Duodenal mucosa (tissue), 2 donors: Measurements from ENCODE around the gene ICA1.
"Not testable (repeated sequence)": the region's sequence is repeated elsewhere in the genome, so short reads cannot be mapped to it uniquely, and the experiment has no call there.

ENCODE experiments used
- H3K27ac ChIP-seq: one replicate; pipeline ENCODE4 v1.7.0; 2013; ENCODE audit warnings: low read depth, low read length
- H3K27me3 ChIP-seq, 2 donors: one replicate each; pipeline ENCODE4 v1.7.0; 2013; ENCODE audit warnings: low read length in 2 of 2, control low read depth in 1 of 2; ENCODE audit not compliant: insufficient read depth in 2 of 2, control insufficient read depth in 1 of 2
- H3K36me3 ChIP-seq, 2 donors: one replicate each; pipeline ENCODE4 v1.7.0; 2013; ENCODE audit warnings: low read length in 2 of 2, control low read depth in 1 of 2; ENCODE audit not compliant: insufficient read depth in 2 of 2, control insufficient read depth in 1 of 2
- H3K4me1 ChIP-seq, 2 donors: one replicate each; pipeline ENCODE4 v1.7.0; 2013; ENCODE audit warnings: low read length in 2 of 2, control low read depth in 1 of 2; ENCODE audit not compliant: insufficient read depth in 2 of 2, control insufficient read depth in 1 of 2
- H3K4me3 ChIP-seq, 2 donors: one replicate each; pipeline ENCODE4 v1.7.0; 2013; ENCODE audit warnings: low read length in 2 of 2, low read depth in 1 of 2
- H3K9ac ChIP-seq, 2 donors: one replicate each; pipeline ENCODE4 v1.7.0; 2013; ENCODE audit warnings: low read length in 2 of 2, low read depth in 1 of 2
- H3K9me3 ChIP-seq, 2 donors: one replicate each; pipeline ENCODE4 v1.7.0; 2013; ENCODE audit warnings: low read length in 2 of 2, control low read depth in 1 of 2; ENCODE audit not compliant: control insufficient read depth in 1 of 2

ICA1 gene

GRCh38 chr7:8261711-8262695 is at the start of gene ICA1:
Gene ICA1, minus strand, starts transcription at chr7:8262167. Its CDS starts 26,241 bp downstream, at chr7:8235926.
- H3K9me3 ChIP-seq, result peaks cover 0 to 4% of the 10 kb centered on the region in 2 donors
- H3K4me1 ChIP-seq, result peaks cover 0 to 11% of the 10 kb centered on the region in 2 donors
- H3K27ac ChIP-seq, result peak within 1 kb of the TSS; percentile 80
- H3K9ac ChIP-seq, result peak within 1 kb of the TSS; percentile 75 to 89
- H3K4me3 ChIP-seq, result peak within 1 kb of the TSS; percentile 84 to 86
- no peaks in the 10 kb centered on the region for H3K27me3 ChIP-seq
- H3K36me3 ChIP-seq, result no peaks in the 10 kb centered on the region

- Histone ChIP-seq H3K4me3 (no peak overlapping the region), H3K4me1 (no peaks in the 10 kb centered on the region), H3K36me3 (no peaks in the 10 kb centered on the region), H3K27ac (no peak overlapping the region), H3K9me3 (peaks cover 0 to 3% of the 10 kb centered on the region in 2 donors), H3K27me3 (no peaks in the 10 kb centered on the region), H3K9ac (no peak overlapping the region)
Observed at GRCh38 chr7:8310876-8311275, 48.9 kb upstream of the ICA1 start.

GRCh38 chr7:8305625-8306388 is 43.8 kb upstream of the ICA1 start:
- no peaks in the 10 kb centered on the region for H3K4me1 ChIP-seq
- no peak overlapping the region for H3K4me3 ChIP-seq
- H3K9me3 ChIP-seq, result no peaks in the 10 kb centered on the region
- H3K36me3 ChIP-seq, result no peaks in the 10 kb centered on the region
- H3K9ac ChIP-seq, result no peak overlapping the region
- H3K27me3 ChIP-seq, result no peaks in the 10 kb centered on the region
- no peak overlapping the region for H3K27ac ChIP-seq

- no peak overlapping the region for H3K4me3 ChIP-seq
- H3K9ac ChIP-seq, result no peak overlapping the region
- H3K4me1 ChIP-seq, result no peaks in the 10 kb centered on the region
- H3K27me3 ChIP-seq, result no peaks in the 10 kb centered on the region
- H3K36me3 ChIP-seq, result no peaks in the 10 kb centered on the region
- H3K9me3 ChIP-seq, result no peaks in the 10 kb centered on the region
- no peak overlapping the region for H3K27ac ChIP-seq
Observed at GRCh38 chr7:8305104-8305503, 43.1 kb upstream of the ICA1 start.

- no peak overlapping the region for H3K9ac ChIP-seq
- H3K9me3 ChIP-seq, result no peaks in the 10 kb centered on the region
- no peak overlapping the region for H3K4me3 ChIP-seq
- no peak overlapping the region for H3K27ac ChIP-seq
- no peaks in the 10 kb centered on the region for H3K36me3 ChIP-seq
- H3K4me1 ChIP-seq, result no peaks in the 10 kb centered on the region
- H3K27me3 ChIP-seq, result no peaks in the 10 kb centered on the region
Observed at GRCh38 chr7:8303904-8304528, 42.0 kb upstream of the ICA1 start.

- not testable (repeated sequence) for H3K36me3 ChIP-seq, H3K4me1 ChIP-seq, H3K9me3 ChIP-seq, H3K4me3 ChIP-seq, H3K9ac ChIP-seq, H3K27ac ChIP-seq, H3K27me3 ChIP-seq
Observed at GRCh38 chr7:8297023-8297422, 35.1 kb upstream of the ICA1 start.

GRCh38 chr7:8296362-8296659 is 34.3 kb upstream of the ICA1 start:
- Histone ChIP-seq H3K4me3 (no peak overlapping the region), H3K4me1 (peaks cover 0 to 11% of the 10 kb centered on the region in 2 donors), H3K36me3 (no peaks in the 10 kb centered on the region), H3K9ac (no peak overlapping the region), H3K27ac (no peak overlapping the region), H3K27me3 (no peaks in the 10 kb centered on the region), H3K9me3 (no peaks in the 10 kb centered on the region)

- Histone ChIP-seq H3K4me3 (no peak overlapping the region), H3K27me3 (no peaks in the 10 kb centered on the region), H3K36me3 (no peaks in the 10 kb centered on the region), H3K9ac (no peak overlapping the region), H3K4me1 (peaks cover 0 to 15% of the 10 kb centered on the region in 2 donors), H3K27ac (no peak overlapping the region), H3K9me3 (no peaks in the 10 kb centered on the region)
Observed at GRCh38 chr7:8295638-8296361, 33.8 kb upstream of the ICA1 start.

GRCh38 chr7:8291397-8292141 is 29.6 kb upstream of the ICA1 start:
- Histone ChIP-seq H3K4me1 (peaks cover 0 to 18% of the 10 kb centered on the region in 2 donors), H3K9ac (no peak overlapping the region), H3K27me3 (no peaks in the 10 kb centered on the region), H3K9me3 (no peaks in the 10 kb centered on the region), H3K4me3 (no peak overlapping the region), H3K36me3 (no peaks in the 10 kb centered on the region), H3K27ac (no peak overlapping the region)
